Lower lobe of right lung (tissue), 2 donors: ENCODE measurements around the gene TTLL11. TPM values are rescaled to one million over a fixed set of nuclear protein-coding genes. Genes with fewer than 3 reads are reported as not detected.

Experiments
- ATAC-seq, 2 donors: fragments of 200-7000 bp; cut with Tn5 transposase; one replicate each; pipeline ENCODE4 v1.9.1; 2020 to 2022; ENCODE audit warnings: mild to moderate bottlenecking in 2 of 2, moderate library complexity in 2 of 2
- DNase-seq: peaks from one replicate; pipeline ENCODE4 v3.0.0-alpha.2; 2020
- H3K27ac ChIP-seq: fragments of 200-600 bp; one replicate; pipeline ENCODE4 v1.8.0; 2022
- H3K27me3 ChIP-seq: fragments of 200-600 bp; one replicate; pipeline ENCODE4 v1.8.0; 2022; ENCODE audit warnings: low read depth
- H3K36me3 ChIP-seq: fragments of 200-600 bp; one replicate; pipeline ENCODE4 v1.8.0; 2022; ENCODE audit warnings: mild to moderate bottlenecking
- H3K4me1 ChIP-seq: fragments of 200-600 bp; one replicate; pipeline ENCODE4 v1.8.0; 2022
- H3K4me3 ChIP-seq: fragments of 200-600 bp; one replicate; pipeline ENCODE4 v1.8.0; 2022; ENCODE audit warnings: mild to moderate bottlenecking
- H3K9me3 ChIP-seq: fragments of 200-600 bp; one replicate; pipeline ENCODE4 v1.8.0; 2022
- CTCF ChIP-seq: fragments of 200-600 bp; IDR thresholded peaks from one replicate; pipeline ENCODE4 v1.8.0; 2022; ENCODE audit warnings: antibody characterized with exemption, mild to moderate bottlenecking
- intact Hi-C: fragments of 100-400 bp; cut with DNase I; formaldehyde crosslinking; loops from one replicate; pipeline ENCODE4 v1.11.0; 2022
- total RNA-seq: library from RNA; stranded (reverse); fragmentation: NEBNext Ultra II Directional; extraction: Animal tissue kit (Norgen Biotek cat#: 25700); gene quantifications from one replicate; pipeline ENCODE4 v1.2.1, GENCODE V29; 2021
- donor health status: DM: no; HTN: yes; CAD: no; lungs with severe emphysema.

TTLL11 gene
- total RNA-seq, 1 donor from 2014 or later: 11.7 TPM

GRCh38 chr9:121890746-121891145 is 202.4 kb downstream of the TTLL11 start:
- no peaks in the 10 kb centered on the region for H3K4me1 ChIP-seq

DNA sequence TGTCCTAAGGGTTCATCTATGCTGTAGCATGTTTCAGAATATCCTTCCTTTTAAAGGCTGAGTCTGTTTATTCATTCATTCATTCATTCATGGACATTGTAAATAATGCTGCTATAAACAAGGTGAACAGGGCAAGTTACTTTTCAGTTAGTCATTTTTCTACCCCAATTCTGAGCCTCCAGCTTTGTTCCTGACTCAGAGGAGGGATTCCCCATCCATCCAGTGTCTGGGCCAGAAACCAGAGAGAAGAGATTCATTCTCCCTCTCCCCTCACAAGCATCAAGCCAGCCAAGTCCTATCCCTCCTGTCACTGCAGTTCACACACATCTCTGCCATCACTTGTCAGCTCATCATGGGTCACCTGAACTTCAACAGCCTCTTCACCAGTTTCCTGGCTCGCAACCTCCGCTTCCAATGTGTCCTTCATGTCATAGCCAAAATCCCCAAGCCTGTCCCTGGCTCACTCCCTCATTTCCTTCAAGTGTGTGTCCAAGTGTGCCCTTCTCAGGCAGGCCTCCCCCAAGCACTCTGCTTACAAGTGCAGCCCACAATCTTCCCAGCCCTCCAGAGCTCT is 203.0 kb downstream of the TTLL11 start:
- no peaks in the 10 kb centered on the region for H3K4me1 ChIP-seq
- intact Hi-C loops: no loop called here
- no peaks in the 10 kb centered on the region for H3K27me3 ChIP-seq
- H3K4me3 ChIP-seq: no peak overlapping the region
- H3K36me3 ChIP-seq: no peaks in the 10 kb centered on the region
- TF ChIP-seq CTCF: no peak
- DNase-seq (no peak), ATAC-seq (no peak)
- H3K27ac ChIP-seq: no peak overlapping the region
- no peaks in the 10 kb centered on the region for H3K9me3 ChIP-seq

More at GRCh38 chr9:121890746-121891145, 202.4 kb downstream of the TTLL11 start:
- intact Hi-C loops: no loop called here
- Histone ChIP-seq H3K27me3 (no peaks in the 10 kb centered on the region), H3K9me3 (no peaks in the 10 kb centered on the region), H3K4me3 (no peak overlapping the region), H3K36me3 (no peaks in the 10 kb centered on the region), H3K27ac (no peak overlapping the region)
- no peak for TF ChIP-seq CTCF
- no peak for ATAC-seq
- DNase-seq: no peak

- Histone ChIP-seq H3K27me3 (no peaks in the 10 kb centered on the region), H3K4me3 (no peak overlapping the region), H3K9me3 (no peaks in the 10 kb centered on the region), H3K36me3 (no peaks in the 10 kb centered on the region), H3K4me1 (no peaks in the 10 kb centered on the region), H3K27ac (no peak overlapping the region)
- ATAC-seq (peak in 1 of 2 donors; percentile 14), DNase-seq (no peak)
- TF ChIP-seq CTCF: no peak
- intact Hi-C loops: no loop called here
Observed at GRCh38 chr9:121888438-121888775, 204.7 kb downstream of the TTLL11 start.

DNA sequence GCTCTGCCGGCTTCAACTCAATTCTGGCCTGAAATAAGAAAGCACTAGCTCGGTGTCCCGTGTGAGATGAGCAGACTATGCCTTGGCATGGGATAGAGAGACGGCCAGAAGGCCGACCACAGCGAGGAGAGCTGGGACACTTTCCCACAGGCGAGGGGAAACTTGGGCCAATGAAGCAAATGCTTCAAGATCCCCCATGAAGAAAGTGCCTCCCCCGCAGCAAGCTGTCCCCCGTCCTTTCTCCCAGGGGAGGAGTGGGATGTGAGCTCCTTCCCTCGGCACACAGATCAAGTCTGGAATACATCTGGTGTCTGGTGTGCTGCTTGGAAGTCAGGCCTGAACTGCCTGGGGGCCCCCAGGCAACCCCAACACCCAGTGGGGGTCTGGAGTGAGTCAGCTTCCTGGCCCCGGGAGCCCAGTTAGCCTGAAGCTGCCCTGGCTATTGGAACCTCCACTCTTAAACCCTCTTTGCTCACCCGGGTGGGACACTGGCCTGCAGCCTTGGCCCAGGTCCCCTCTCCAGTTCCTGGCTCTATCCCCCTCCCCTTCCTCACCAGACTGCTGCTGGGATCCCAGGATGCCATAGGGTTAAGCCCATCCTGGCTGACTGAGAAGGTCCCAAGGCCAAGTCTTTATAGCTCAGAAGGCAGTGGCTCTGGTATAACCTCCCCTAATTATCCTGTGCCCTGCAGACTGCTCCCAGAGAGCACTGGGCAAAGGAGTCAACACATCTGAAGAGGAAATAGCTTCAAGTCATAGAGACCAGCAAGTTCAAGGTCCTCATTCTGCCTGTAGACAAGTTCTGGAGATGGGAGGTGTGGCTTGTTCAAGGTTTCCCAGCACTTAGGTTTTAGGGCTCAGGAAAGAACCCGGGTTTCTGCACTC is 205.3 kb downstream of the TTLL11 start:
- DNase-seq: no peak
- H3K4me1 ChIP-seq: no peaks in the 10 kb centered on the region
- H3K27me3 ChIP-seq: no peaks in the 10 kb centered on the region
- ATAC-seq: no peak
- intact Hi-C loops: no loop called here
- no peaks in the 10 kb centered on the region for H3K36me3 ChIP-seq
- H3K27ac ChIP-seq: no peak overlapping the region
- TF ChIP-seq CTCF: no peak
- H3K9me3 ChIP-seq: no peaks in the 10 kb centered on the region
- H3K4me3 ChIP-seq: no peak overlapping the region

DNA sequence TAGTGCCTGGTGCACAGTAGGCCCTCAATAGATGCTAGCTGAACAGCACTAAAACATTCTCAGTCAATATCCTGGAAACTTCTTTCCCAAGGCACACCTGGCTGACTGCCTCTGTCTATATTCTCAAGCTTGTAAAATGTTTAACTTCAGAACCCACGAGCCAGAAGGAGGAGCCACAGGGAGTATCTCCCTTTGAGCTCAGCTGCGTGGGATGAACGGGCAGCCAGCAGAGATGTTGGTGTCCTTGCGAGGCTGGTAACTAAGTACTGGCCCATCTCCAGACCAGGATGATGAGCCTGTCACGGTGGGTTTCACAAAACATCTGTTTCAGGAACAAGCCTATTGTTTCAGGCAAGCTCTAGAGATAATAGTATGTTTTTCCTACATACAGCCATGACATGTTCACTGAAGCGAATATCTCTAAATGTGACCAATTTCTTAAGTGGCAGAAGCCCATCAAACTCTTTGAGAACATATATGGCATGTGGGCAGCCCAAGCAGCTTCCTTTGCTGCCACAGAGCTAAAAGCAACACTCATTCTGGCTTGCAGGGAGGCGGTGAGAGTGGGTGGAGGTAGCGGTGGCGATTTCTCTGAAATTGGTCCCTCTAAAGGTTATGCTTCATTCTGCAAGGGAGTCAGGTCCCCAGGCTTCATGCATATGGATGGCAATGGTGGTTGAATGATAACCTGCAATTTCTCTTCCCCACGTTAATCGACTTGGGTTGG is 206.2 kb downstream of the TTLL11 start:
- no peaks in the 10 kb centered on the region for H3K4me1 ChIP-seq
- no peak for DNase-seq
- no peak overlapping the region for H3K27ac ChIP-seq
- no peak overlapping the region for H3K4me3 ChIP-seq
- no peaks in the 10 kb centered on the region for H3K27me3 ChIP-seq
- H3K36me3 ChIP-seq: no peaks in the 10 kb centered on the region
- TF ChIP-seq CTCF: no peak
- intact Hi-C loops: no loop called here
- no peaks in the 10 kb centered on the region for H3K9me3 ChIP-seq
- no peak for ATAC-seq
